Ishikawa (cell line): ENCODE results near the gene RXRA.

Experiments used
- EP300 ChIP-seq: IDR thresholded peaks from 2 replicates; pipeline ENCODE4 v1.6.1; 2012; ENCODE audit warnings: borderline replicate concordance
- NFIC ChIP-seq: IDR thresholded peaks from 2 replicates; pipeline ENCODE4 v1.6.1; 2012
- RAD21 ChIP-seq: IDR thresholded peaks from 2 replicates; pipeline ENCODE4 v1.6.1; 2012; ENCODE audit warnings: low read depth
- TCF12 ChIP-seq: IDR thresholded peaks from 2 replicates; pipeline ENCODE4 v1.6.1; 2012; ENCODE audit warnings: low read depth
- TF ChIP-seq, protein P1 (sequence below): IDR thresholded peaks from 2 replicates; pipeline ENCODE4 v1.6.1; 2012; ENCODE audit warnings: low read depth, mild to moderate bottlenecking

DNA sequence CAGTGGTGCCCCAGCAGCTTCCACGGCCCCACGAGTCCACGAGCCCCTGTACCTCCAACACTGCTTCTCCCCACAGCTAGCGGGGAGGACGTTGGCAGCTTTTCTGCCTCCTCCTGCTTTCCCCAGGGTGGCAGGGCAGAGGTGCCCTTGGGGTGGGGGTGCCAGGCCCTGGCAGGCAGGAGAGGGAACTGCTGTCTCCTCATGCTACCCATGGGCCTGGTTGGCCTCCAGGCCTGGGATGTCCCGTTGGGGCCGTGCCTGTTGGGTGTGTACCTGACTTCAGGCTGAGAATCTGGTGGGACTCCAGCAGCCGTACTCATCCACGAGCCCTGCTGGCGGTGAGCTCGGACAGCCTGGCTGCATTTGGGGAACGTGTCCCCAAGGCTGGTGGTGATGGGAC, 27.3 kb downstream of the RXRA start:
- TF ChIP-seq NFIC, result no peak
- TF ChIP-seq, protein P1, sequence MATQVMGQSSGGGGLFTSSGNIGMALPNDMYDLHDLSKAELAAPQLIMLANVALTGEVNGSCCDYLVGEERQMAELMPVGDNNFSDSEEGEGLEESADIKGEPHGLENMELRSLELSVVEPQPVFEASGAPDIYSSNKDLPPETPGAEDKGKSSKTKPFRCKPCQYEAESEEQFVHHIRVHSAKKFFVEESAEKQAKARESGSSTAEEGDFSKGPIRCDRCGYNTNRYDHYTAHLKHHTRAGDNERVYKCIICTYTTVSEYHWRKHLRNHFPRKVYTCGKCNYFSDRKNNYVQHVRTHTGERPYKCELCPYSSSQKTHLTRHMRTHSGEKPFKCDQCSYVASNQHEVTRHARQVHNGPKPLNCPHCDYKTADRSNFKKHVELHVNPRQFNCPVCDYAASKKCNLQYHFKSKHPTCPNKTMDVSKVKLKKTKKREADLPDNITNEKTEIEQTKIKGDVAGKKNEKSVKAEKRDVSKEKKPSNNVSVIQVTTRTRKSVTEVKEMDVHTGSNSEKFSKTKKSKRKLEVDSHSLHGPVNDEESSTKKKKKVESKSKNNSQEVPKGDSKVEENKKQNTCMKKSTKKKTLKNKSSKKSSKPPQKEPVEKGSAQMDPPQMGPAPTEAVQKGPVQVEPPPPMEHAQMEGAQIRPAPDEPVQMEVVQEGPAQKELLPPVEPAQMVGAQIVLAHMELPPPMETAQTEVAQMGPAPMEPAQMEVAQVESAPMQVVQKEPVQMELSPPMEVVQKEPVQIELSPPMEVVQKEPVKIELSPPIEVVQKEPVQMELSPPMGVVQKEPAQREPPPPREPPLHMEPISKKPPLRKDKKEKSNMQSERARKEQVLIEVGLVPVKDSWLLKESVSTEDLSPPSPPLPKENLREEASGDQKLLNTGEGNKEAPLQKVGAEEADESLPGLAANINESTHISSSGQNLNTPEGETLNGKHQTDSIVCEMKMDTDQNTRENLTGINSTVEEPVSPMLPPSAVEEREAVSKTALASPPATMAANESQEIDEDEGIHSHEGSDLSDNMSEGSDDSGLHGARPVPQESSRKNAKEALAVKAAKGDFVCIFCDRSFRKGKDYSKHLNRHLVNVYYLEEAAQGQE, result no peak
- no peak for TF ChIP-seq RAD21
- TF ChIP-seq EP300, result no peak
- no peak for TF ChIP-seq TCF12
